ENCODE results near the gene MAGI2. TPM values are rescaled to one million over a fixed set of nuclear protein-coding genes. Genes with fewer than 3 reads are reported as not detected.

MAGI2 gene
- polyA plus RNA-seq, 3 donors = 0.03 to 0.11 TPM; not detected in 1

- no peak overlapping the region for H3K4me2 ChIP-seq (replicated peaks; ENCODE audit: extremely low read depth, low read length, poor library complexity, severe bottlenecking)
- no peaks in the 10 kb centered on the region for H3K4me1 ChIP-seq (ENCODE audit: control insufficient read depth in 1 of 2, insufficient read depth in 2 of 2, low read length in 2 of 2)
- TF ChIP-seq, protein P1, sequence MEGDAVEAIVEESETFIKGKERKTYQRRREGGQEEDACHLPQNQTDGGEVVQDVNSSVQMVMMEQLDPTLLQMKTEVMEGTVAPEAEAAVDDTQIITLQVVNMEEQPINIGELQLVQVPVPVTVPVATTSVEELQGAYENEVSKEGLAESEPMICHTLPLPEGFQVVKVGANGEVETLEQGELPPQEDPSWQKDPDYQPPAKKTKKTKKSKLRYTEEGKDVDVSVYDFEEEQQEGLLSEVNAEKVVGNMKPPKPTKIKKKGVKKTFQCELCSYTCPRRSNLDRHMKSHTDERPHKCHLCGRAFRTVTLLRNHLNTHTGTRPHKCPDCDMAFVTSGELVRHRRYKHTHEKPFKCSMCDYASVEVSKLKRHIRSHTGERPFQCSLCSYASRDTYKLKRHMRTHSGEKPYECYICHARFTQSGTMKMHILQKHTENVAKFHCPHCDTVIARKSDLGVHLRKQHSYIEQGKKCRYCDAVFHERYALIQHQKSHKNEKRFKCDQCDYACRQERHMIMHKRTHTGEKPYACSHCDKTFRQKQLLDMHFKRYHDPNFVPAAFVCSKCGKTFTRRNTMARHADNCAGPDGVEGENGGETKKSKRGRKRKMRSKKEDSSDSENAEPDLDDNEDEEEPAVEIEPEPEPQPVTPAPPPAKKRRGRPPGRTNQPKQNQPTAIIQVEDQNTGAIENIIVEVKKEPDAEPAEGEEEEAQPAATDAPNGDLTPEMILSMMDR (IDR thresholded peaks at IDR 0.05) = no peak
- H3K9me3 ChIP-seq (replicated peaks in 1 of 2; ENCODE audit: control insufficient read depth in 1 of 2, insufficient read depth in 1 of 2, low read length in 2 of 2) = no peaks in the 10 kb centered on the region
- H3K36me3 Mint-ChIP-seq = no peaks in the 10 kb centered on the region
- H3K27me3 ChIP-seq (ENCODE audit: control insufficient read depth in 2 of 2, insufficient read depth in 2 of 2, low read length in 2 of 2) = peaks cover 3% of the 10 kb centered on the region in 2 donors
- no peak overlapping the region for H3K4me3 Mint-ChIP-seq
- WGBS (ENCODE audit: insufficient coverage) = 100% methylated on average over 2 of the region's 5 CpGs
- no peak overlapping the region for H2AFZ ChIP-seq (ENCODE audit: insufficient read depth, low read depth, low read length, poor library complexity, severe bottlenecking)
- H3K27me3 Mint-ChIP-seq (ENCODE audit: low read depth in 3 of 3) = peaks cover 6 to 7% (median 7%) of the 10 kb centered on the region in 3 donors
- no peaks in the 10 kb centered on the region for H4K20me1 ChIP-seq (ENCODE audit: insufficient read depth, low read length)
- H3K4me3 ChIP-seq (replicated peaks in 1 of 3; ENCODE audit: low read depth in 2 of 3, low read length in 3 of 3) = no peak overlapping the region
- no peaks in the 10 kb centered on the region for H3K79me2 ChIP-seq (ENCODE audit: insufficient read depth, low read length)
- H3K36me3 ChIP-seq (replicated peaks in 1 of 2; ENCODE audit: control insufficient read depth in 1 of 2, insufficient read depth in 2 of 2, low read length in 2 of 2) = no peaks in the 10 kb centered on the region
- H3K9me3 Mint-ChIP-seq = peaks cover 0 to 6% (median 2%) of the 10 kb centered on the region in 7 donors
- intact Hi-C loops (cut with micrococcal nuclease) = no loop called here
- H3K27ac Mint-ChIP-seq = no peak overlapping the region
- DNase-seq = no peak
- no peaks in the 10 kb centered on the region for H3K4me1 Mint-ChIP-seq
- H3K27ac ChIP-seq (ENCODE audit: low read depth in 1 of 2, low read length in 2 of 2) = no peak overlapping the region
- H3K9ac ChIP-seq (ENCODE audit: insufficient read depth, low read length, poor library complexity, severe bottlenecking) = no peak overlapping the region
Observed at GRCh38 chr7:78011642-78012041, 1441.8 kb downstream of the MAGI2 start.

DNA sequence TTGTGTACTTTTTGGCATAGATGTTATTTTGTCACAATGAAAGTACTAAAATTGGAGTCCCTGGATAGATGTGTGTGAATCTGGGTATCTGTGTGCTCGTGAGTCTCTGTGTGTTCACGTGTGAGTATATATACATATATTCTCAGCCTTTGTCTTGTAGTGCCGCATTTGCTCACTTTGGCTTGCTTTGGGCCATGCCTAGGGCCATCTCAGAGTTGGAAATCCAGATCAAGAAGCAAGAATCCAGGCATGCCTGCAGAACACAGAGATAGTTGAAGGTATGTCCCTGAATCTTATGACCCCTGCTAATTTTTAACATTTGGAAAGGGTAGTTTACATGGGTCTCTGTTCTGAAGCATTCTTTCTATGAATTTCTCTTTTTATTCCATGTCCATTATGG lies 1446.2 kb downstream of the MAGI2 start:
- intact Hi-C loops (cut with micrococcal nuclease) = no loop called here
- no peak for DNase-seq
- Mint-ChIP-seq H3K9me3 (peaks cover 0 to 13% (median 3%) of the 10 kb centered on the region in 7 donors), H3K27ac (no peak overlapping the region), H3K4me3 (no peak overlapping the region), H3K36me3 (no peaks in the 10 kb centered on the region), H3K27me3 (ENCODE audit: low read depth in 3 of 3) (peaks cover 1 to 5% (median 1%) of the 10 kb centered on the region in 3 donors), H3K4me1 (no peaks in the 10 kb centered on the region)
- Histone ChIP-seq H3K9ac (ENCODE audit: insufficient read depth, low read length, poor library complexity, severe bottlenecking) (no peak overlapping the region), H2AFZ (ENCODE audit: insufficient read depth, low read depth, low read length, poor library complexity, severe bottlenecking) (no peak overlapping the region), H3K36me3 (replicated peaks in 1 of 2; ENCODE audit: control insufficient read depth in 1 of 2, insufficient read depth in 2 of 2, low read length in 2 of 2) (no peaks in the 10 kb centered on the region), H3K27me3 (ENCODE audit: control insufficient read depth in 2 of 2, insufficient read depth in 2 of 2, low read length in 2 of 2) (no peaks in the 10 kb centered on the region), H3K4me3 (replicated peaks in 1 of 3; ENCODE audit: low read depth in 2 of 3, low read length in 3 of 3) (no peak overlapping the region), H3K79me2 (ENCODE audit: insufficient read depth, low read length) (no peaks in the 10 kb centered on the region), H3K4me2 (replicated peaks; ENCODE audit: extremely low read depth, low read length, poor library complexity, severe bottlenecking) (no peak overlapping the region), H3K9me3 (replicated peaks in 1 of 2; ENCODE audit: control insufficient read depth in 1 of 2, insufficient read depth in 1 of 2, low read length in 2 of 2) (peaks cover 0 to 5% of the 10 kb centered on the region in 2 donors), H3K27ac (ENCODE audit: low read depth in 1 of 2, low read length in 2 of 2) (no peak overlapping the region), H4K20me1 (ENCODE audit: insufficient read depth, low read length) (no peaks in the 10 kb centered on the region), H3K4me1 (ENCODE audit: control insufficient read depth in 1 of 2, insufficient read depth in 2 of 2, low read length in 2 of 2) (no peaks in the 10 kb centered on the region)
- TF ChIP-seq, protein P1 (IDR thresholded peaks at IDR 0.05) = no peak
- WGBS (ENCODE audit: insufficient coverage) = no CpG with 5 or more reads among the region's 3 CpGs

All from CD14-positive monocyte (primary cell).